HepG2 (cell line): ENCODE measurements around the gene HHEX. TPM values are rescaled to one million over a fixed set of nuclear protein-coding genes. Genes with fewer than 3 reads are reported as not detected.

Source experiments
- AKNA ChIP-seq: sonication (generic); formaldehyde crosslinking; IDR thresholded peaks from 2 replicates; pipeline ENCODE4 v1.4.0; 2020; ENCODE audit warnings: missing genetic modification reagents, borderline replicate concordance
- BCL6 ChIP-seq: IDR thresholded peaks from 2 replicates; pipeline ENCODE4 v1.6.1; 2016; ENCODE audit warnings: missing genetic modification reagents, missing compliant biosample characterization
- CEBPB ChIP-seq: IDR thresholded peaks from 2 replicates; pipeline ENCODE4 v1.6.1; 2011; ENCODE audit warnings: low read depth, low read length, improper control_type of control experiment, borderline replicate concordance
- E2F1 ChIP-seq: sonication (generic); formaldehyde crosslinking; IDR thresholded peaks from 2 replicates; pipeline ENCODE4 v1.5.0; 2020; ENCODE audit warnings: missing genetic modification reagents
- FOXC1 ChIP-seq: sonication (generic); formaldehyde crosslinking; IDR thresholded peaks from 2 replicates; pipeline ENCODE4 v1.8.0; 2022; ENCODE audit warnings: mild to moderate bottlenecking, missing genetic modification reagents, borderline replicate concordance
- HBP1 ChIP-seq: IDR thresholded peaks from 2 replicates; pipeline ENCODE4 v1.6.1; 2016; ENCODE audit warnings: low read depth, control low read depth
- HMGXB3 ChIP-seq: sonication (generic); formaldehyde crosslinking; IDR thresholded peaks from 2 replicates; pipeline ENCODE4 v1.4.0; 2020; ENCODE audit warnings: missing genetic modification reagents, borderline replicate concordance
- ISL2 ChIP-seq: sonication (generic); formaldehyde crosslinking; IDR thresholded peaks from 2 replicates; pipeline ENCODE4 v1.5.0; 2020; ENCODE audit warnings: missing genetic modification reagents
- MEIS2 ChIP-seq: sonication (generic); formaldehyde crosslinking; IDR thresholded peaks from 2 replicates; pipeline ENCODE4 v1.9.0; 2021; ENCODE audit warnings: mild to moderate bottlenecking, missing genetic modification reagents
- POLR2G ChIP-seq: fragments of 200-400 bp; formaldehyde crosslinking; IDR thresholded peaks from 2 replicates; pipeline ENCODE4 v1.6.1; 2018; ENCODE audit warnings: mild to moderate bottlenecking, low read depth, low read length, moderate library complexity
- RXRA ChIP-seq: sonication (generic); formaldehyde crosslinking; IDR thresholded peaks from 2 replicates; pipeline ENCODE4 v1.5.1; 2020; ENCODE audit warnings: missing genetic modification reagents
- TCF7 ChIP-seq: sonication (generic); IDR thresholded peaks from 2 replicates; pipeline ENCODE4 v1.6.1; 2016; ENCODE audit warnings: antibody characterized with exemption, low read depth
- ZFP1 ChIP-seq: IDR thresholded peaks from 2 replicates; pipeline ENCODE4 v1.6.1; 2016
- ZFYVE20 ChIP-seq: sonication (generic); formaldehyde crosslinking; IDR thresholded peaks from 2 replicates; pipeline ENCODE4 v1.8.0; 2023; ENCODE audit warnings: low read depth, mild to moderate bottlenecking, moderate library complexity, missing genetic modification reagents, borderline replicate concordance
- ZNF564 ChIP-seq: sonication (generic); formaldehyde crosslinking; IDR thresholded peaks from 2 replicates; pipeline ENCODE4 v1.8.1; 2023; ENCODE audit warnings: mild to moderate bottlenecking, missing genetic modification reagents
- ZSCAN25 ChIP-seq: sonication (generic); formaldehyde crosslinking; IDR thresholded peaks from 2 replicates; pipeline ENCODE4 v1.8.0; 2022; ENCODE audit warnings: mild to moderate bottlenecking, missing genetic modification reagents
- polyA plus RNA-seq, 8 experiments: library from polyadenylated mRNA; depleted of rRNA in 3 of 8; stranded (reverse) in 7 of 8; unstranded in 1 of 8; fragments of >200 nt; fragmentation: Illumina TruSeq in 4 of 8; extraction: Trizol in 4 of 8; gene quantifications; 2 replicates each; pipeline versions ENCODE4 v1.2.1 to v1.2.3, GENCODE V29; 2011 to 2016; ENCODE audit warnings: low read depth in 4 of 8, missing spikeins in 1 of 8, mixed read lengths in 1 of 8; ENCODE audit not compliant: insufficient read depth in 1 of 8
- total RNA-seq, 5 experiments: library from RNA; depleted of rRNA; stranded (reverse); fragments of >200 nt; fragmentation: Illumina TruSeq; extraction: Trizol; gene quantifications; 2 replicates each; pipeline ENCODE4 v1.2.3, GENCODE V29; 2016; ENCODE audit warnings: low read depth in 1 of 5

Gene HHEX
- total and polyA plus RNA-seq, 2 of the 13 experiments (the other 11 are each of a cell fraction or from before 2014, with no cell fraction given), result 44.5 to 48.7 TPM

GRCh38 chr10:92692697-92693533 is 3.2 kb downstream of the HHEX start (continued):
- TF ChIP-seq HBP1 (CRISPR knock-in tag), result no peak
- TF ChIP-seq POLR2G, result no peak
- no peak for TF ChIP-seq ZFP1 (CRISPR knock-in tag)
- TF ChIP-seq TCF7, result no peak; the same call in 1 of the 2 replicates
- TF ChIP-seq BCL6 (CRISPR knock-in tag), result peak; percentile 16; the same call in 1 of the 2 replicates
- TF ChIP-seq ZNF564, result no peak
- peak; percentile 80 for TF ChIP-seq CEBPB
- TF ChIP-seq MEIS2 (CRISPR knock-in tag), result no peak
- no peak for TF ChIP-seq ZFYVE20 (CRISPR knock-in tag)
- TF ChIP-seq ZSCAN25, result no peak
- no peak for TF ChIP-seq FOXC1
- TF ChIP-seq AKNA (CRISPR knock-in tag), result no peak
- peak; percentile 73; the same call in 1 of the 2 replicates for TF ChIP-seq ISL2 (CRISPR knock-in tag)
- no peak for TF ChIP-seq HMGXB3 (CRISPR knock-in tag)
- 0 out of 2 replicates have a peak, but pooled peaks have one; percentile 7 for TF ChIP-seq E2F1 (CRISPR knock-in tag)
- no peak for TF ChIP-seq RXRA (CRISPR knock-in tag)
